ENCODE data around the gene TAB2. TPM values are rescaled to one million over a fixed set of nuclear protein-coding genes. Genes with fewer than 3 reads are reported as not detected.

TAB2 gene
- total and polyA plus RNA-seq, 2 of the 8 experiments (the other 6 are each of a cell fraction or from before 2014, with no cell fraction given) = 40.4 to 63.0 TPM

GRCh38 chr6:149277621-149278020, 39.9 kb upstream of the TAB2 start:
- no peaks in the 10 kb centered on the region for H3K9me3 ChIP-seq (ENCODE audit: insufficient read depth in 2 of 2, low read depth in 1 of 2, low read length in 1 of 2)
- H4K8ac ChIP-seq (ENCODE audit: extremely low read depth, insufficient read depth, low read length) = no peak overlapping the region
- H2BK120ac ChIP-seq (replicated peaks; ENCODE audit: low read depth, low read length) = no peak overlapping the region
- no peak overlapping the region for H3K27ac ChIP-seq (ENCODE audit: low read depth, low read length)
- H3K79me2 ChIP-seq (ENCODE audit: control insufficient read depth in 1 of 2, insufficient read depth in 2 of 2, low read length in 2 of 2) = no peaks in the 10 kb centered on the region
- no peaks in the 10 kb centered on the region for H3K23me2 ChIP-seq (ENCODE audit: low read depth, low read length)
- ChIA-PET CTCF (ENCODE audit: partially characterized antibody) (no interaction called here), POLR2A (ENCODE audit: partially characterized antibody) (no interaction called here)
- FAIRE-seq (no peak), DNase-seq (ENCODE audit: low read depth in 1 of 2, low spot score in 2 of 2) (no peak)
- H3K4me3 ChIP-seq (ENCODE audit: extremely low read depth in 1 of 4, insufficient read depth in 2 of 4, low read depth in 3 of 4, low read length in 4 of 4) = no peak overlapping the region
- H2AK5ac ChIP-seq (ENCODE audit: low read depth, low read length) = no peak overlapping the region
- no peak overlapping the region for H3K9ac ChIP-seq (replicated peaks in 1 of 4; ENCODE audit: extremely low read depth in 1 of 4, low read depth in 3 of 4, low read length in 3 of 4)
- H3K23ac ChIP-seq (ENCODE audit: insufficient read length) = no peak overlapping the region
- H3K79me1 ChIP-seq (ENCODE audit: low read depth, low read length) = no peaks in the 10 kb centered on the region
- H3K4me1 ChIP-seq (replicated peaks in 1 of 4; ENCODE audit: control insufficient read depth in 3 of 4, insufficient read depth in 4 of 4, low read length in 3 of 4) = no peaks in the 10 kb centered on the region
- no peak overlapping the region for H2BK15ac ChIP-seq (ENCODE audit: low read length)
- no peak overlapping the region for H2BK5ac ChIP-seq (ENCODE audit: low read depth, low read length)
- no peak overlapping the region for H4K91ac ChIP-seq (replicated peaks; ENCODE audit: insufficient read length, low read length)
- no peak overlapping the region for H4K5ac ChIP-seq (ENCODE audit: insufficient read length, low read depth, low read length)
- no peak overlapping the region for H3K56ac ChIP-seq (replicated peaks; ENCODE audit: insufficient read length, low read depth, low read length)
- H3K27me3 ChIP-seq (replicated peaks in 1 of 4; ENCODE audit: control insufficient read depth in 3 of 4, extremely low read depth in 1 of 4, insufficient read depth in 3 of 4, low read length in 3 of 4) = no peaks in the 10 kb centered on the region; a peak in 1 of 7 replicates
- H2BK12ac ChIP-seq (ENCODE audit: low read depth, low read length) = no peak overlapping the region
- no peak overlapping the region for H2AFZ ChIP-seq (ENCODE audit: low read length)
- H3K4me2 ChIP-seq (ENCODE audit: insufficient read depth in 1 of 2, low read depth in 2 of 2, low read length in 2 of 2) = no peak overlapping the region
- no peak overlapping the region for H3K4ac ChIP-seq (replicated peaks; ENCODE audit: insufficient read length, low read depth, low read length)
- no peaks in the 10 kb centered on the region for H4K20me1 ChIP-seq (replicated peaks in 1 of 2; ENCODE audit: control insufficient read depth in 1 of 2, insufficient read depth in 2 of 2, low read length in 2 of 2)
- H3K14ac ChIP-seq (ENCODE audit: insufficient read length) = no peak overlapping the region
- no peaks in the 10 kb centered on the region for H3K36me3 ChIP-seq (ENCODE audit: control insufficient read depth in 2 of 4, insufficient read depth in 4 of 4, low read length in 3 of 4)
- TF ChIP-seq SIRT6 (IDR thresholded peaks at IDR 0.05; ENCODE audit: low read length) (no peak), BRCA1 (IDR thresholded peaks at IDR 0.05; ENCODE audit: low read depth, low read length) (no peak), USF2 (IDR thresholded peaks at IDR 0.05; ENCODE audit: low read length) (no peak), RFX5 (IDR thresholded peaks at IDR 0.05; ENCODE audit: borderline replicate concordance, low read depth, low read length) (no peak), SP4 (IDR thresholded peaks at IDR 0.05; ENCODE audit: low read length) (no peak), TAF7 (optimal IDR thresholded peaks at IDR 0.05; ENCODE audit: borderline replicate concordance, low read depth, low read length) (no peak), CHD2 (IDR thresholded peaks at IDR 0.05; ENCODE audit: low read length) (no peak), KDM1A (IDR thresholded peaks at IDR 0.05; ENCODE audit: borderline replicate concordance, low read length) (no peak), SUZ12 (IDR thresholded peaks at IDR 0.05; ENCODE audit: low read length) (no peak), TAF1 (IDR thresholded peaks at IDR 0.05; ENCODE audit: low read depth, low read length) (no peak), CBX5 (IDR thresholded peaks at IDR 0.05; ENCODE audit: low read depth, low read length) (no peak), HDAC2 (IDR thresholded peaks at IDR 0.05; ENCODE audit: borderline replicate concordance in 1 of 2, low read depth in 2 of 2, low read length in 2 of 2) (no peak)
- no peak overlapping the region for H3K18ac ChIP-seq (ENCODE audit: extremely low read depth, low read length)
- no peak overlapping the region for H2BK20ac ChIP-seq (ENCODE audit: low read length)
